Measurements from ENCODE around the gene PLN.

Gene PLN

GRCh38 chr6:118603372-118603771, 55.3 kb downstream of the PLN start:
- Histone ChIP-seq H3K27me3 (ENCODE audit: control insufficient read depth, low read length) (no peaks in the 10 kb centered on the region), H4K20me1 (ENCODE audit: control insufficient read depth, insufficient read depth, low read depth, low read length) (no peaks in the 10 kb centered on the region), H3K79me2 (ENCODE audit: control insufficient read depth, low read length) (no peaks in the 10 kb centered on the region), H3K4me1 (ENCODE audit: control insufficient read depth, low read length) (no peaks in the 10 kb centered on the region), H3K9me2 (replicated peaks; ENCODE audit: control insufficient read depth, low read length) (no peaks in the 10 kb centered on the region), H3K4me2 (ENCODE audit: low read length) (no peak overlapping the region), H3K9me3 (ENCODE audit: control insufficient read depth, insufficient read depth, low read length) (no peaks in the 10 kb centered on the region), H3K4me3 (ENCODE audit: low read length) (no peak overlapping the region), H3F3A (ENCODE audit: control insufficient read depth, insufficient read depth) (no peaks in the 10 kb centered on the region), H3K27ac (ENCODE audit: low read depth, low read length) (no peak overlapping the region), H3K36me3 (ENCODE audit: control insufficient read depth, low read length) (no peaks in the 10 kb centered on the region; the same call in 1 of the 2 replicates)
- TF ChIP-seq EZH2phosphoT487 (IDR thresholded peaks at IDR 0.05; ENCODE audit: borderline replicate concordance, low read length) (no peak), CTCF (IDR thresholded peaks at IDR 0.05; ENCODE audit: low read depth, low read length, poor library complexity, severe bottlenecking) (no peak)

- TF ChIP-seq CTCF (IDR thresholded peaks at IDR 0.05; ENCODE audit: low read depth, low read length, poor library complexity, severe bottlenecking): no peak
- no peak for TF ChIP-seq EZH2phosphoT487 (IDR thresholded peaks at IDR 0.05; ENCODE audit: borderline replicate concordance, low read length)
- no peaks in the 10 kb centered on the region for H3K27me3 ChIP-seq (ENCODE audit: control insufficient read depth, low read length)
- H3K79me2 ChIP-seq (ENCODE audit: control insufficient read depth, low read length): peaks cover 8% of the 10 kb centered on the region; the same call in 1 of the 2 replicates
- no peaks in the 10 kb centered on the region for H3K9me2 ChIP-seq (replicated peaks; ENCODE audit: control insufficient read depth, low read length)
- H3K27ac ChIP-seq (ENCODE audit: low read depth, low read length): no peak overlapping the region
- no peaks in the 10 kb centered on the region for H3K4me1 ChIP-seq (ENCODE audit: control insufficient read depth, low read length)
- H3K36me3 ChIP-seq (ENCODE audit: control insufficient read depth, low read length): no peaks in the 10 kb centered on the region; the same call in 1 of the 2 replicates
- no peak overlapping the region for H3K4me3 ChIP-seq (ENCODE audit: low read length)
- H3K4me2 ChIP-seq (ENCODE audit: low read length): no peak overlapping the region
- no peaks in the 10 kb centered on the region for H3F3A ChIP-seq (ENCODE audit: control insufficient read depth, insufficient read depth)
- no peaks in the 10 kb centered on the region for H3K9me3 ChIP-seq (ENCODE audit: control insufficient read depth, insufficient read depth, low read length)
- no peaks in the 10 kb centered on the region for H4K20me1 ChIP-seq (ENCODE audit: control insufficient read depth, insufficient read depth, low read depth, low read length)
These were observed 58.2 kb downstream of the PLN start for GRCh38 chr6:118606268-118606667.

- H3K79me2 ChIP-seq (ENCODE audit: control insufficient read depth, low read length): peaks cover 8% of the 10 kb centered on the region; the same call in 1 of the 2 replicates
- H3K4me1 ChIP-seq (ENCODE audit: control insufficient read depth, low read length): no peaks in the 10 kb centered on the region
- H3K4me2 ChIP-seq (ENCODE audit: low read length): no peak overlapping the region
- no peaks in the 10 kb centered on the region for H4K20me1 ChIP-seq (ENCODE audit: control insufficient read depth, insufficient read depth, low read depth, low read length)
- no peaks in the 10 kb centered on the region; the same call in 1 of the 2 replicates for H3K36me3 ChIP-seq (ENCODE audit: control insufficient read depth, low read length)
- no peaks in the 10 kb centered on the region for H3K27me3 ChIP-seq (ENCODE audit: control insufficient read depth, low read length)
- H3K9me2 ChIP-seq (replicated peaks; ENCODE audit: control insufficient read depth, low read length): no peaks in the 10 kb centered on the region
- TF ChIP-seq EZH2phosphoT487 (IDR thresholded peaks at IDR 0.05; ENCODE audit: borderline replicate concordance, low read length): no peak
- TF ChIP-seq CTCF (IDR thresholded peaks at IDR 0.05; ENCODE audit: low read depth, low read length, poor library complexity, severe bottlenecking): no peak
- H3K27ac ChIP-seq (ENCODE audit: low read depth, low read length): no peak overlapping the region
- no peaks in the 10 kb centered on the region for H3F3A ChIP-seq (ENCODE audit: control insufficient read depth, insufficient read depth)
- no peak overlapping the region for H3K4me3 ChIP-seq (ENCODE audit: low read length)
- no peaks in the 10 kb centered on the region for H3K9me3 ChIP-seq (ENCODE audit: control insufficient read depth, insufficient read depth, low read length)
These were observed 58.8 kb downstream of the PLN start for GRCh38 chr6:118606858-118607257.

Data from DOHH2 (cell line).